ENCODE results near the gene TBC1D22B.
"Not testable (repeated sequence)": the region's sequence is repeated elsewhere in the genome, so short reads cannot be mapped to it uniquely, and the experiment has no call there.

TBC1D22B gene

DNA sequence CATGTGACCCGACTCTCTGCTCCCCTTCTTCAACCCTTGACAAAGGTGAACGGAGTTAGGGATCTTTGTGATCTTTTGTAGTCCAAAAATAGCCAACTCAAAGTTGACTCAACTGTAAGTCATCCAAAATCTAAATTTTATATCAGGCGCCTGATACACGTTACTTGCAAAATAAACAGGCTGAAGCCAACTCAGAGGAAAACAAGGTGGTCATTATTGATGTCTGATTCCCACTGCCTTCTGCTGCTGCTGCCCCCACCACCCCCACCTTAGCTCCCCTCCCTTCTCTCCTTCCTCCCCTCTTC lies 83.0 kb downstream of the TBC1D22B start:
- no peaks in the 10 kb centered on the region for H3F3A ChIP-seq (ENCODE audit: insufficient read depth)
- H2AFZ ChIP-seq (ENCODE audit: low read depth, low read length, severe bottlenecking) = no peak overlapping the region
- H4K20me1 ChIP-seq (ENCODE audit: low read depth, low read length) = no peaks in the 10 kb centered on the region
- no peaks in the 10 kb centered on the region for H3K36me3 ChIP-seq (ENCODE audit: low read length)
- H3K27me3 ChIP-seq (ENCODE audit: low read length) = no peaks in the 10 kb centered on the region
- no peak overlapping the region for H3K4me2 ChIP-seq (ENCODE audit: low read depth, low read length, poor library complexity, severe bottlenecking)
- H3K9me3 ChIP-seq (ENCODE audit: insufficient read depth, low read length) = no peaks in the 10 kb centered on the region
- no peaks in the 10 kb centered on the region for H3K79me2 ChIP-seq (ENCODE audit: insufficient read depth, low read length)
- H3K27ac ChIP-seq (ENCODE audit: low read depth, low read length) = no peak overlapping the region
- TF ChIP-seq, protein P1, sequence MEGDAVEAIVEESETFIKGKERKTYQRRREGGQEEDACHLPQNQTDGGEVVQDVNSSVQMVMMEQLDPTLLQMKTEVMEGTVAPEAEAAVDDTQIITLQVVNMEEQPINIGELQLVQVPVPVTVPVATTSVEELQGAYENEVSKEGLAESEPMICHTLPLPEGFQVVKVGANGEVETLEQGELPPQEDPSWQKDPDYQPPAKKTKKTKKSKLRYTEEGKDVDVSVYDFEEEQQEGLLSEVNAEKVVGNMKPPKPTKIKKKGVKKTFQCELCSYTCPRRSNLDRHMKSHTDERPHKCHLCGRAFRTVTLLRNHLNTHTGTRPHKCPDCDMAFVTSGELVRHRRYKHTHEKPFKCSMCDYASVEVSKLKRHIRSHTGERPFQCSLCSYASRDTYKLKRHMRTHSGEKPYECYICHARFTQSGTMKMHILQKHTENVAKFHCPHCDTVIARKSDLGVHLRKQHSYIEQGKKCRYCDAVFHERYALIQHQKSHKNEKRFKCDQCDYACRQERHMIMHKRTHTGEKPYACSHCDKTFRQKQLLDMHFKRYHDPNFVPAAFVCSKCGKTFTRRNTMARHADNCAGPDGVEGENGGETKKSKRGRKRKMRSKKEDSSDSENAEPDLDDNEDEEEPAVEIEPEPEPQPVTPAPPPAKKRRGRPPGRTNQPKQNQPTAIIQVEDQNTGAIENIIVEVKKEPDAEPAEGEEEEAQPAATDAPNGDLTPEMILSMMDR (IDR thresholded peaks at IDR 0.05; ENCODE audit: insufficient read depth, low read length, poor library complexity, severe bottlenecking) = no peak
- TF ChIP-seq EZH2phosphoT487 (conservative IDR thresholded peaks at IDR 0.05; ENCODE audit: low read length) = no peak
- no peaks in the 10 kb centered on the region for H3K9me2 ChIP-seq (replicated peaks; ENCODE audit: insufficient read depth, low read length)
- H3K4me3 ChIP-seq (ENCODE audit: insufficient read depth, low read length, poor library complexity, severe bottlenecking) = no peak overlapping the region
- H3K9ac ChIP-seq (ENCODE audit: low read length) = no peak overlapping the region

DNA sequence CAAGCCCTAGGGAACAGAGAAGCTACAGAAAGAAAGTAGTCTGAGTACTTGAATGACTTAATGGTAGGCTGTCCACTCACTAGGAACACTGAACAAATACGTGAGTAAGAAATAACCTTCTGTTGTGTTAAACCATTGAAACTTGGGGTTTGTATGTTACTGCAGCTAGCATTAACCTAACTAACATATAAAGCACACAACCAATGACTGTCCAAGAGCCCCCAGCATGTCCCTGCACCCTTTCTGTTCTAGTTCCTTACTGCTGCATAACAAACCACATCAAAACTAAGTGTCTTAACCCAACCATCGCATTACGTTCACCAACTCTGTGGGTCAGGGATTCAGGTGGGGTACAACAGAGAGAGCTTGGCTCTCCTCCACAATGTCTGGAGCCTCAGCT lies 85.7 kb downstream of the TBC1D22B start:
- Histone ChIP-seq H3F3A (ENCODE audit: insufficient read depth) (no peaks in the 10 kb centered on the region), H3K9me3 (ENCODE audit: insufficient read depth, low read length) (no peaks in the 10 kb centered on the region), H3K4me3 (ENCODE audit: insufficient read depth, low read length, poor library complexity, severe bottlenecking) (no peak overlapping the region), H3K79me2 (ENCODE audit: insufficient read depth, low read length) (no peaks in the 10 kb centered on the region), H3K4me2 (ENCODE audit: low read depth, low read length, poor library complexity, severe bottlenecking) (no peak overlapping the region), H3K9me2 (replicated peaks; ENCODE audit: insufficient read depth, low read length) (no peaks in the 10 kb centered on the region), H3K27ac (ENCODE audit: low read depth, low read length) (no peak overlapping the region), H3K36me3 (ENCODE audit: low read length) (no peaks in the 10 kb centered on the region), H3K27me3 (ENCODE audit: low read length) (no peaks in the 10 kb centered on the region), H2AFZ (ENCODE audit: low read depth, low read length, severe bottlenecking) (no peak overlapping the region), H3K9ac (ENCODE audit: low read length) (no peak overlapping the region), H4K20me1 (ENCODE audit: low read depth, low read length) (no peaks in the 10 kb centered on the region)
- TF ChIP-seq, protein P1 (IDR thresholded peaks at IDR 0.05; ENCODE audit: insufficient read depth, low read length, poor library complexity, severe bottlenecking) = no peak
- no peak for TF ChIP-seq EZH2phosphoT487 (conservative IDR thresholded peaks at IDR 0.05; ENCODE audit: low read length)

DNA sequence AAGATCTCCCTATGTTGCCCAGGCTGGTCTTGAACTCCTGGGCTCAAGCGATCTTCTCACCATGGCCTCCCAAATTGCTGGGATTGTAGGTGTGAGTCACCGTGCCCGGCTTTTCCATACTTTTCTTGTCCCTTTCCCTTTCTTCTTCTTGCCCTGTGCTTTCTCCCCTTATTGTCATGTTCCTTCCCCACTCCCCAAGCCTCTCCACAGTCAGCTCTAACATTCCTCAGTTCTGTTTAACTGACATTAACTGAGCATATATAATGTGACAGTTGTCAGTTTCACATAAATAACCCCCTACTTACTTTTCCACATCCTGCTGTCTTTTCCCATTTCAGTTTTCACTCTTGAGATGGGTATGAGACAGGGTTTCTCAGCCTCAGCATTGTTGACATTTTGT lies 86.7 kb downstream of the TBC1D22B start:
- H3K79me2 ChIP-seq (ENCODE audit: insufficient read depth, low read length) = no peaks in the 10 kb centered on the region
- H3K4me3 ChIP-seq (ENCODE audit: insufficient read depth, low read length, poor library complexity, severe bottlenecking) = no peak overlapping the region
- H3F3A ChIP-seq (ENCODE audit: insufficient read depth) = no peaks in the 10 kb centered on the region
- no peak overlapping the region for H3K9ac ChIP-seq (ENCODE audit: low read length)
- no peaks in the 10 kb centered on the region for H4K20me1 ChIP-seq (ENCODE audit: low read depth, low read length)
- no peak for TF ChIP-seq EZH2phosphoT487 (conservative IDR thresholded peaks at IDR 0.05; ENCODE audit: low read length)
- TF ChIP-seq, protein P1 (IDR thresholded peaks at IDR 0.05; ENCODE audit: insufficient read depth, low read length, poor library complexity, severe bottlenecking) = no peak
- no peak overlapping the region for H3K27ac ChIP-seq (ENCODE audit: low read depth, low read length)
- H2AFZ ChIP-seq (ENCODE audit: low read depth, low read length, severe bottlenecking) = no peak overlapping the region
- no peaks in the 10 kb centered on the region for H3K9me2 ChIP-seq (replicated peaks; ENCODE audit: insufficient read depth, low read length)
- no peaks in the 10 kb centered on the region for H3K9me3 ChIP-seq (ENCODE audit: insufficient read depth, low read length)
- H3K27me3 ChIP-seq (ENCODE audit: low read length) = no peaks in the 10 kb centered on the region
- no peak overlapping the region for H3K4me2 ChIP-seq (ENCODE audit: low read depth, low read length, poor library complexity, severe bottlenecking)
- no peaks in the 10 kb centered on the region for H3K36me3 ChIP-seq (ENCODE audit: low read length)

DNA sequence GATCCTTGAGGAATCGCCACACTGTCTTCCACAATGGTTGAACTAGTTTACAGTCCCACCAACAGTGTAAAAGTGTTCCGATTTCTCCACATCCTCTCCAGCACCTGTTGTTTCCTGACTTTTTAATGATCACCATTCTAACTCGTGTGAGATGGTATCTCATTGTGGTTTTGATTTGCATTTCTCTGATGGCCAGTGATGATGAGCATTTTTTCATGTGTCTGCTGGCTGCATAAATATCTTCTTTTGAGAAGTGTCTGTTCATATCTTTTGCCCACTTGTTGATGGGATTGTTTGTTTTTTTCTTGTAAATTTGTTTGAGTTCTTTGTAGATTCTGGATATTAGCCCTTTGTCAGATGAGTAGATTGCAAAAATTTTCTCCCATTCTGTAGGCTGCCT lies 88.2 kb downstream of the TBC1D22B start:
- not testable (repeated sequence) for H3K9me2 ChIP-seq (replicated peaks; ENCODE audit: insufficient read depth, low read length); H3K27ac ChIP-seq (ENCODE audit: low read depth, low read length)

More for the DNA sequence above, 88.2 kb downstream of the TBC1D22B start:
- not testable (repeated sequence) for H4K20me1 ChIP-seq (ENCODE audit: low read depth, low read length); H3K79me2 ChIP-seq (ENCODE audit: insufficient read depth, low read length); H3K27me3 ChIP-seq (ENCODE audit: low read length); H3F3A ChIP-seq (ENCODE audit: insufficient read depth); H2AFZ ChIP-seq (ENCODE audit: low read depth, low read length, severe bottlenecking); H3K4me2 ChIP-seq (ENCODE audit: low read depth, low read length, poor library complexity, severe bottlenecking); H3K4me3 ChIP-seq (ENCODE audit: insufficient read depth, low read length, poor library complexity, severe bottlenecking); H3K36me3 ChIP-seq (ENCODE audit: low read length); H3K9ac ChIP-seq (ENCODE audit: low read length); H3K9me3 ChIP-seq (ENCODE audit: insufficient read depth, low read length)

Measured in SU-DHL-6 (cell line).